ENCODE data around the gene EHMT2. TPM values are rescaled to one million over a fixed set of nuclear protein-coding genes. Genes with fewer than 3 reads are reported as not detected.
A peak's percentile ranks its signal among the peaks of the same experiment; 100 is the strongest.

The EHMT2 gene
- polyA plus RNA-seq, 3 donors, result 9.9 to 52.8 (median 16.0) TPM

GRCh38 chr6:31882344-31882743, 15.2 kb downstream of the EHMT2 start:
- H3K9me3 ChIP-seq (replicated peaks in 1 of 2; ENCODE audit: control insufficient read depth in 1 of 2, insufficient read depth in 1 of 2, low read length in 2 of 2), result no peaks in the 10 kb centered on the region
- Mint-ChIP-seq H3K36me3 (peaks cover 67 to 84% of the 10 kb centered on the region in 2 donors), H3K27ac (peak overlapping the region in 1 of 7 donors; percentile 57), H3K4me1 (no peaks in the 10 kb centered on the region), H3K9me3 (peaks cover 0 to 1% (median 0%) of the 10 kb centered on the region in 7 donors), H3K27me3 (ENCODE audit: low read depth in 3 of 3) (no peaks in the 10 kb centered on the region), H3K4me3 (no peak overlapping the region)
- H3K4me2 ChIP-seq (replicated peaks; ENCODE audit: extremely low read depth, low read length, poor library complexity, severe bottlenecking), result no peak overlapping the region
- no peak overlapping the region for H3K4me3 ChIP-seq (replicated peaks in 1 of 3; ENCODE audit: low read depth in 2 of 3, low read length in 3 of 3)
- no peaks in the 10 kb centered on the region for H4K20me1 ChIP-seq (ENCODE audit: insufficient read depth, low read length)
- intact Hi-C loops (cut with micrococcal nuclease), result no loop called here
- no peaks in the 10 kb centered on the region for H3K4me1 ChIP-seq (ENCODE audit: control insufficient read depth in 1 of 2, insufficient read depth in 2 of 2, low read length in 2 of 2)
- no peak overlapping the region for H3K9ac ChIP-seq (ENCODE audit: insufficient read depth, low read length, poor library complexity, severe bottlenecking)
- H3K79me2 ChIP-seq (ENCODE audit: insufficient read depth, low read length), result no peaks in the 10 kb centered on the region
- WGBS (ENCODE audit: insufficient coverage), result 97% methylated on average over 6 of the region's 6 CpGs
- no peaks in the 10 kb centered on the region for H3K27me3 ChIP-seq (ENCODE audit: control insufficient read depth in 2 of 2, insufficient read depth in 2 of 2, low read length in 2 of 2)
- H2AFZ ChIP-seq (ENCODE audit: insufficient read depth, low read depth, low read length, poor library complexity, severe bottlenecking), result no peak overlapping the region
- no peak for TF ChIP-seq CTCF (IDR thresholded peaks at IDR 0.05)
- no peak for DNase-seq
- H3K36me3 ChIP-seq (replicated peaks in 1 of 2; ENCODE audit: control insufficient read depth in 1 of 2, insufficient read depth in 2 of 2, low read length in 2 of 2), result peaks cover 71 to 78% of the 10 kb centered on the region in 2 donors
- no peak overlapping the region for H3K27ac ChIP-seq (ENCODE audit: low read depth in 1 of 2, low read length in 2 of 2)

- H4K20me1 ChIP-seq (ENCODE audit: insufficient read depth, low read length), result no peaks in the 10 kb centered on the region
- peak overlapping the region in 3 of 7 donors; percentile 40 to 64 (median 61) for H3K27ac Mint-ChIP-seq
- H3K4me1 ChIP-seq (ENCODE audit: control insufficient read depth in 1 of 2, insufficient read depth in 2 of 2, low read length in 2 of 2), result no peaks in the 10 kb centered on the region
- H3K4me1 Mint-ChIP-seq, result no peaks in the 10 kb centered on the region
- peaks cover 60 to 68% of the 10 kb centered on the region in 2 donors for H3K36me3 ChIP-seq (replicated peaks in 1 of 2; ENCODE audit: control insufficient read depth in 1 of 2, insufficient read depth in 2 of 2, low read length in 2 of 2)
- H3K4me3 Mint-ChIP-seq, result no peak overlapping the region
- H3K9me3 Mint-ChIP-seq, result peaks cover 0 to 1% (median 0%) of the 10 kb centered on the region in 7 donors
- no peak overlapping the region for H3K27ac ChIP-seq (ENCODE audit: low read depth in 1 of 2, low read length in 2 of 2)
- H3K4me3 ChIP-seq (replicated peaks in 1 of 3; ENCODE audit: low read depth in 2 of 3, low read length in 3 of 3), result no peak overlapping the region
- DNase-seq, result peak in 1 of 3 donors; percentile 1
- no peaks in the 10 kb centered on the region for H3K79me2 ChIP-seq (ENCODE audit: insufficient read depth, low read length)
- no peaks in the 10 kb centered on the region for H3K9me3 ChIP-seq (replicated peaks in 1 of 2; ENCODE audit: control insufficient read depth in 1 of 2, insufficient read depth in 1 of 2, low read length in 2 of 2)
- no peak overlapping the region for H3K4me2 ChIP-seq (replicated peaks; ENCODE audit: extremely low read depth, low read length, poor library complexity, severe bottlenecking)
- no peak for TF ChIP-seq CTCF (IDR thresholded peaks at IDR 0.05)
- intact Hi-C loops (cut with micrococcal nuclease), result no loop called here
- WGBS (ENCODE audit: insufficient coverage), result 92% methylated on average over 6 of the region's 9 CpGs
- H3K27me3 ChIP-seq (ENCODE audit: control insufficient read depth in 2 of 2, insufficient read depth in 2 of 2, low read length in 2 of 2), result no peaks in the 10 kb centered on the region
- H3K36me3 Mint-ChIP-seq, result peaks cover 58 to 74% of the 10 kb centered on the region in 2 donors
- H2AFZ ChIP-seq (ENCODE audit: insufficient read depth, low read depth, low read length, poor library complexity, severe bottlenecking), result no peak overlapping the region
- no peak overlapping the region for H3K9ac ChIP-seq (ENCODE audit: insufficient read depth, low read length, poor library complexity, severe bottlenecking)
- H3K27me3 Mint-ChIP-seq (ENCODE audit: low read depth in 3 of 3), result peaks cover 0 to 2% (median 2%) of the 10 kb centered on the region in 3 donors
These were observed 16.2 kb downstream of the EHMT2 start for GRCh38 chr6:31881136-31881859.

Measured in CD14-positive monocyte (primary cell).